NCI-H82 (cell line): ENCODE results near the gene PHLDB2.

Experiments
- DNase-seq: peaks from one replicate; lab custom pipeline; 2025; lab: John Stamatoyannopoulos, UW

Gene PHLDB2

GRCh38 chr3:111851511-111851954, 7.5 kb upstream of the PHLDB2 start:
- no peak for DNase-seq

- peak; percentile 45 for DNase-seq
Observed at GRCh38 chr3:111852540-111852939, 6.5 kb upstream of the PHLDB2 start.

- DNase-seq: no peak
Observed at GRCh38 chr3:111853068-111853467, 6.0 kb upstream of the PHLDB2 start.

DNA sequence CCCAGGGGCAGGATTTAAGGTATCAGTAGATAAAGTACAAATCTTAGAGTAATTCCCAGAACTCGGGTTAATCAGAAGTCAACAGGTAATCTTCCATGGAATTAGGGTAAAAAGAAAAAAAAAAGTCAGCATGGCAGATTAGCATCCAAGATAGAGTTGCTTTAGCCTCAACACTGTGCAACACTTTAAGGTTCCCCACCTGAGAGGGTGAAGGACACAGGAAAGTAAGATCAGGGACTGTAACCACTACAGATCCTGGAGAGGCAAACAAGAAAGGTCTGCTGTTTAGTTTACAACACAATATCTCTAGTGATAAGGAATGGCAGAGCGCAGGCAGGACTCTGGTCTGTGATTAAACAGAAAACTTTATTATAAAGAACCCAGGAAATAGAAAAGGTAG, 4.1 kb upstream of the PHLDB2 start:
- DNase-seq: no peak

- no peak for DNase-seq
Observed at GRCh38 chr3:111856501-111856900, 2.6 kb upstream of the PHLDB2 start.

DNA sequence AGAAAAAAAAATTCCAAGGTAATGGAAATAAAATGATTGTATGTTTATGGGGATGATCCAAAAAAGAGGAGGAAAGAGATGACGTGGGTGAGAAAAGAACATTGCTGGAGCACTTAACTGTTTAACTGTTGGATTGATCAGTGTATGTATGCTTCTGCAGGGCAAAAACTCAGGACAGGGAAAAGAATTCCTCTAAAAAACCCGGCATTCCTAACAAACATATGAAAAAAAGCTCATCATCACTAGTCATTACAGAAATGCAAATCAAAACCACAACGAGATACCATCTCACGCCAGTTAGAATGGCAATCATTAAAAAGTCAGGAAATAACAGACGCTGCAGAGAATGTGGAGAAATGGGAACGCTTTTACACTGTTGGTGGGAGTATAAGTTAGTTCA, 1.6 kb upstream of the PHLDB2 start:
- no peak for DNase-seq

DNA sequence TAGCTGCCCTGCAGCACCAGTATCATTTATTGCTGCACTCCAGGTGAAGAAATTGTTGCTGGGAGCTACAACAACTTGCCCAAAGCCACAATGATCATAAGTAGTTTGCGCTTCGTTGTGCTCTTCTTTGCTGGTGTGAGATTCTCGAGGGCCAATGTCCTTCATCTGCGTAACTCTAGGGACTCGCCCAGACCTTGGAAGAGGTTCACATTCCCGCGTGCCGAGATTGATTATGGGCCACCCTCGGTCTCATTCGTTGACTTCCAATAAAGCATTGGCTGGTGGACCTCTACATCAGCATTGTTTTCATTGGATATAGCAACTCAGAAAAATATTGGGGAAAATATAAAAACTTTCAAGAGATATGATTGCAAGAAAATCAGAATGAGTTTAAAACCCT, 423 bp upstream of the PHLDB2 start:
- DNase-seq: peak; percentile 69

DNA sequence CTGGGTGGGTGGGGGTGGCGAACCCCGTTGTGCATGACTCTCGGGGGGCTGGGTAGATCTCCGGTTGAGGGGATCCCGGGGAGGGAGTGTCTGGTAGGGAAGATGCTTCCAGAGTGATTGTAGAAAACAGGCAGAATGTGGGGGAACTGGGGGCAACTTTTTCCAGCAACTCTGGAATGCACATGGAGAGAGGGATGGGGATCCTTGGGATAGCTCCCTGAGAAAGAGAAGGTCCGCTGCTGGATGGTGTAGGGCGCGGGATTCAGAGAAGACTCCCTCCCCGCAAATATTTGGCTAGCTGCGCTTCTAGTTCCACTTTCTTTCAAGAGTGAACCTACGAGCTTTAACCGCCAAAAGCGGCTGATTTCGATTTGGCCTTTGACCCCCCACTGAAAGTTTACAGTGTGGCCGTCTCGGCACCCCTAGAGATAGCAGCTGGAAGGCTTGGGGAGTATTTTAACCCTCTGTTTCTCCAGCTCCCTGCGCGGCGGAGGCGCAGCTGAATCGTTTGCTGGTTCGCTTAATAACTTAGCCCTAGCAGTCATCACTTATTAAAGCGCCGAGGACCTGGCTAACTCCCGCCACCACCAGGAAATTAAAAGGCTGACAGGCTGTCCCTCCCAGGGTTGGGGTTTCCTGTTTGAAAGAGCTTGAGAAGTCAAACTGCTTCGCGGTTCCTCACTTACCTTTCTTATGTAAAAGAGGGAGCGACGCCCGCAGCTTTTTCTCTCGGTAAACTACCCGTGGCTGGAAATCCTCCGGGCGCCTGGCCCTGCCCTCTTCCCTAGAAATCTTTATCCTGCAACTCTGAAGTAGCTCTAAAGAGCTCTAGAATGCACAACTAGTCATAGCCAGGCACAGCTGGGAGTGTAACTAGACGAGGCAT, 1.2 kb downstream of the PHLDB2 start:
- DNase-seq: peak; percentile 96

- DNase-seq: peak; percentile 80
Observed at GRCh38 chr3:111861391-111861790, 2.3 kb downstream of the PHLDB2 start.

DNA sequence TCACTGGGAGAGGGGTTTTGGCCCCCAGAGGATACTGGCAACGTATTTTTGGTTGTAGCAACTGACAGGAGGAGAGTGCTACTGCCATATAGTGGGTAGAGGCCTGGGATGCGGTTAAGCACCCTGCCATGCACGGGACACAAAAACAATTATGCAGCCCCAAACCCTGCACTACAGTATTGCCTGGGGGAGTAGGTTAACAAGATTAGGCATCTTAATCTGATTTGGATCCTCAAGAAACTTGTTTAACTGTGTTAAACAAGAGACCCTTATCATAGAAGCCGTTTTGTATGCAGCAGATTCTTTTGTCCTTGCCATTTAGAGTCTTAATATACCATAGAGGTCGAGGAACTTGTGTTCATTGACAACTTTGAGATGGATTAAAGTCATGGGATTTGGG, 3.4 kb downstream of the PHLDB2 start:
- DNase-seq: peak; percentile 97

DNA sequence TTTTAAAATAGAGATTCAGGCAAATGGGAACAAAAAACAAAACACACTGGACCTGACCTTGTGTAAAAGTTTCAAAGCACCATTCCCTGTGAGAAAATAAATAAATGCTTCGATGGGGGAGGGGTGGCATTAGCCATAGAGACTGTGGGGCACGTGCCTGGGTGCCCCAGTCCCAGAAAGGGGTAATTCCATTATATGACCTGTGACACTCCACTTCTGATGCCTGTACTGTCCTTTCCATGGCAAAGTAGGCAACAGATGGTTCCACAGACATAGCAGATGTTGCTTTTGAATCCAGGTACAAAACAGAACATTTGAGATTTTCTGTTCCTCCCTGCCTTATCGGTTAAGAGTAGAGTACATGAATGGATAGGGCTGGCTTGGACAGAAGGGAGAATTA, 3.9 kb downstream of the PHLDB2 start:
- DNase-seq: peak; percentile 99

DNA sequence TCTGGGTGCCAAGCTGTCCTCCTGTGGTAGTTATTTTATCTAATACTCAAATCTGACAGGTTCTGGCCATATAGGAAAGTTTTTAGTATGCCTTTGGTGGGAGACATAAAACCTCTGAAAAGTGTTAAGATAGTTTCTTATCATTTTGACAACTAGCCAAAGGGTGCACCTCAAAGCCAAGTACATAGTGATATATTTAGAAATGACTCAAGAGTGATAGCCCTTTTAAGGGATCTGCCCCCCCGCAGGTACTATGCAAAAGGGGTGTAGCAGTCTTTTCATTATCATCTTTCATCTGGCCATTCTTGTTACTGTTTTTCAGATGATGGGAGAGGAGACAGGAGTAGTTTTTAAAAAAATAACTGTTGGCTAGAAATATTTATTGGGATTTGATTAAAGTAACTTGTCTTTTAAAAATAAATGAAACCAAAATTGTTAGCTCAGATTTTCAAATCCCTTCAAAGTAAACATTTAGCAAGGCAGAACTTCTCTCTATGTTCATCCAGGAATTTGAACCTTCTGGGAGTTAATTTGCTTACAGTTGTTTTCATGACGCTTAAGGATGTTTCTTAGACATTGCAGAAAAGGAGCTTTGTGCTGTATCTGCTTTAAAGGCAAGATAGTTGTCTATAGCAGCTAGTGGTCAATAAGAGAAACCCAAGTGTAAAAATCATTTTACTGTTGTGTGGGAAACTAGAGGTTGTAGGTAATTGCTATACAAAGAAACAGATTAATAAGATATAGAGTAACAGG, 5.1 kb downstream of the PHLDB2 start:
- peak; percentile 48 for DNase-seq

DNA sequence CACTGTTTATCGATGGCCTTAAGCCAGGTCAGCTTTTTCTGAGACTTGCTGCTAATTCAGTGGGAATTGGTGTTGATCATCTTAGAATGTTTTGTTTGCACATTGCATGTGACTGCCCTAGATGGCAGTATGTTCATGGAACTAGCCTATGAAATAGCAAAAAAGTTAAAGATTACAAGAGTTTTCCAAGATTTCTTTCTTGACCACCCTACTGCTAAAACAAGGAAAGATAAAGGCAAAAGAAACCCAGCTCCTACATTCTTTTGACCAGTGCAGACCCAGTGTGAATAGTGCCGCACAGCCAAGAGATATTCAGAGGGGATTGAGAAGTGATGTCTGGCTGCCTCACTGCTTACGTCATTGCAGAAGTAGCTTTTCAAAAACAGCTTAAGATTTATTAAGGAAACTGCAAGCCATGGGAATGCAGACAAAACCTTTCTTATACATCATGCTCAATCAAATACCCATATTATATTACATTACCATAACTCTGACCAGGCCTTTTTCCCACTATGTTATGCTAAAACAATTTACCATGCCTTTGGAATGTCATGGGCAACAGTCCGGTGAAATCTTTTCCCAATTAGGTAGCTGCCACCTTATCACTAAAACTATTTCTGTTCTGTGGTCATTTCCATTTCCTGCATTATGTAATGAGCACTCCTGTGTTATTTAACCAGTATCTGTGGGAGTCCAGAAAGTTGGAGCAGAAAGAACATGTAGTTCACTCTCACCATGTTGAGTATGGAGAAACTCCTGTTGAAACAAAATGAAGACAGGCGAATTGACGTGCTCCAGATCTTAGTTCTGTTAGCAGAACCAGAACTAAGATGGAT, 6.0 kb downstream of the PHLDB2 start:
- DNase-seq: peak; percentile 59

GRCh38 chr3:111867889-111868426, 8.9 kb downstream of the PHLDB2 start:
- DNase-seq: peak; percentile 19

GRCh38 chr3:111870620-111871019, 11.6 kb downstream of the PHLDB2 start:
- DNase-seq: peak; percentile 31

- no peak for DNase-seq
Observed at GRCh38 chr3:111871809-111872623, 13.0 kb downstream of the PHLDB2 start.

GRCh38 chr3:111872979-111873378, 13.9 kb downstream of the PHLDB2 start:
- no peak for DNase-seq

DNA sequence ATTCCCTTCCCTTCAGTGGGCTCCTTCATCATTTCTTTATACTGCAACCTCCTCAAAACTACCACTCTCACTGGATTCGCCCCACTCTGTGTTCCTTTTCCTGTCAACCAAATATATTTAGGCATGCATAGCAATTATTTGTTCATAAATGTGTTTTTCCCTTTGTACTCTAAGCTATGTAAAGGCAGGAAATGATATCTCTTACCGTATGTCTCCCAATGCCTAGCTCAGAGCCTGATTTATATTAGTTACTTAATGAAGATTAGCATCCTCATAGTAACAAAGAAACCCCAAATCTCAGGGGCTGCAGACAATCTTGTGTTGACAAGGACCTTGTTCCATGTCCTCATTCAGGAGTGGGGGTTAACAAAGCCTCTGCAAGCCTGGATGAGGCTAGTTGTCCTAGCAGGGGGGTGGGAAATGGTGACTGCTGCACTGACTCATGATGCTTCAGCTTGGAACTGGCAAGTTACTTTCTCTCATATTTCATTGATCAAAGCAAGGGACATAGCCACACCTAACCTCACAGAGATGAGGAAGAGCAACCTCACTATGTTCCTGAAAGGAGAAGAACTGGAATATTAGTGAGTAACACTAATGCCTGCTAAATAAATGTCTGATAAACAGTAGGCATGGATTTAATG, 15.2 kb downstream of the PHLDB2 start:
- peak; percentile 50 for DNase-seq

DNA sequence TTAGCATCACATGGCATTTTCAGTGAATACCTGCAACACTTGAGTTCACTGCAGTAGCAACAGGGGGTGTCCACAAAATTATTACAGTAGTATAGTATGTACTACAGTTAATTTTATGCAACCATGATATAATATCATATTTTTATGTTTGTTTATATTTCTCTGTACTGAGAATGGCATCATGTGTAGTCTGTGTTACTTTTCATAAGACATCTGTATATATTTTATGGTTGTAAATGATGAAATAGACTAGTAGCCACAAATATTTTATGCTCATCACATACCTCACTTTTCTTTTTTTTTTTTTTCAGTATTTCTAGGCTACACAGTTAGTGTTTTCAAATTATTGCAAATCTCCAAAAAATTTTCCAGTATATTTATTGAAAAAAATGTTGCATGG, 22.4 kb downstream of the PHLDB2 start:
- no peak for DNase-seq

DNA sequence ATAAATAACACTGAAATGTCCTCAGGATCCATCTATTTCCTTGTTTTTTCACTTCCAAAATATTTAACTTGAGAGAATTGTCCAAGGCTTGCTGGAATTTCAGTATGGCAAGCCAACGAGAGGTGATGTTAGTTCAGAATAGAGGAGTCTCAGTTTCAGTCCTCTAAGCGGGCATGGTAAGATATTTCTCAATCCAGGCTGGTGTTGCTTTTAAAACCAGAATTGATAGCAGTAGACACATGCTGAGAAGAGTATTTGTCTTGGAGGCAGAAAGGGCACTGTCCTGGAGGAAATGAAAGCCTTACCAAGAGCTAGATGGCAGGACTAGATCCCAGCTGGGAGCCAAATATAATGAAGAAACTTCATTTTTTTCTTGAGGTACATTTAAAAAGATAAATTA, 23.1 kb downstream of the PHLDB2 start:
- no peak for DNase-seq

DNA sequence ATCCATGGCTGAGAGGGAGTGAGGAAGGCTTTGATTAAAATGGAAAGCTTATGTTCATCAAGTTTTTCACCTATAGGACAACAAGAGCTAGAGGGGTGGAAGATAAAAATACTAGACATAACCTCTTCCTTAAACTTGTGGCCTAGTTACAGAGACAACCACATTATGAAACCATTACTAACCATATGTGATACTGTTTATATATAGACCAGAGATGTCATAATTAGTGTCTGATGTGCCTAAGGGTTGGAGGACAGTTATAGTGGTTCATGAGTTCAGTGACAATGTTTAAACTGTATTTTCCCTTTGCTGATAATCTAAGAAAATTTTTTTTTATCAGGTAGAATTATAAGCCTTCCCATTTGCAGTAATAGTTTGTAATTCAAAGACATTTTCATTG, 23.7 kb downstream of the PHLDB2 start:
- no peak for DNase-seq
